Measurements from ENCODE around the gene EML1. TPM values are rescaled to one million over a fixed set of nuclear protein-coding genes. Genes with fewer than 3 reads are reported as not detected.

The EML1 gene
- total RNA-seq, 1 donor from 2014 or later: 17.9 TPM

- no peak for DNase-seq (ENCODE audit: low read depth in 2 of 2)
These were observed 193.2 kb downstream of the EML1 start for GRCh38 chr14:99986396-99986795.

- no peak for DNase-seq (ENCODE audit: low read depth in 2 of 2)
These were observed 195.8 kb downstream of the EML1 start for GRCh38 chr14:99989032-99989431.

- DNase-seq (ENCODE audit: low read depth in 2 of 2): no peak
These were observed 197.3 kb downstream of the EML1 start for GRCh38 chr14:99990268-99991170.

GRCh38 chr14:99991331-99991730 is 198.1 kb downstream of the EML1 start:
- no peak for DNase-seq (ENCODE audit: low read depth in 2 of 2)

Other genes starting within 250 kb of the EML1 start
- gene CCDC85C, start 189.2 kb upstream of the EML1 start, total RNA-seq: 1.6 and 2.8 TPM in 2 replicates
- gene HHIPL1, start 148.3 kb upstream of the EML1 start, total RNA-seq: 0.79 and 1.1 TPM in 2 replicates
- under 0.01 TPM in 2 replicates for gene CYP46A1, start 109.1 kb upstream of the EML1 start, total RNA-seq

Data from lung microvascular endothelial cell (primary cell).